ENCODE data around the gene RCOR1.

Gene RCOR1

GRCh38 chr14:102729268-102729667, 136.8 kb downstream of the RCOR1 start:
- DNase-seq, result no peak

GRCh38 chr14:102729825-102730224, 137.4 kb downstream of the RCOR1 start:
- DNase-seq, result no peak

GRCh38 chr14:102731101-102731870, 138.8 kb downstream of the RCOR1 start:
- no peak for DNase-seq

- no peak for DNase-seq
These were observed 139.7 kb downstream of the RCOR1 start for GRCh38 chr14:102731871-102732800.

GRCh38 chr14:102732924-102733323, 140.5 kb downstream of the RCOR1 start:
- DNase-seq, result no peak

GRCh38 chr14:102733326-102733725, 140.9 kb downstream of the RCOR1 start:
- DNase-seq, result no peak

- DNase-seq, result no peak
These were observed 142.0 kb downstream of the RCOR1 start for GRCh38 chr14:102734436-102734835.

- no peak for DNase-seq
These were observed 144.5 kb downstream of the RCOR1 start for GRCh38 chr14:102736956-102737355.

GRCh38 chr14:102737402-102738372, 145.2 kb downstream of the RCOR1 start:
- DNase-seq, result no peak

GRCh38 chr14:102738373-102739189, 146.1 kb downstream of the RCOR1 start:
- DNase-seq, result no peak

- DNase-seq, result no peak
These were observed 146.7 kb downstream of the RCOR1 start for GRCh38 chr14:102739190-102739469.

- DNase-seq, result no peak
These were observed 154.4 kb downstream of the RCOR1 start for GRCh38 chr14:102746634-102747438.

GRCh38 chr14:102748806-102749205, 156.4 kb downstream of the RCOR1 start:
- no peak for DNase-seq

- DNase-seq, result no peak
These were observed 157.2 kb downstream of the RCOR1 start for GRCh38 chr14:102749393-102750305.

GRCh38 chr14:102750376-102750775, 157.9 kb downstream of the RCOR1 start:
- DNase-seq, result no peak

GRCh38 chr14:102751088-102751487, 158.6 kb downstream of the RCOR1 start:
- no peak for DNase-seq

- no peak for DNase-seq
These were observed 159.9 kb downstream of the RCOR1 start for GRCh38 chr14:102752239-102752847.

- DNase-seq, result no peak
These were observed 162.2 kb downstream of the RCOR1 start for GRCh38 chr14:102754370-102755262.

- DNase-seq, result no peak
These were observed 165.2 kb downstream of the RCOR1 start for GRCh38 chr14:102757646-102758045.

Measured in 8988T (cell line).